Retinal pigment epithelial cell (primary cell): ENCODE measurements around the gene PI4K2A.

Experiments
- DNase-seq: peaks from one replicate; pipeline ENCODE4 v3.0.0-alpha.2; 2010; ENCODE audit warnings: low read depth
- H3K4me3 ChIP-seq: 2 replicates; pipeline ENCODE4 v1.5.1; 2011; ENCODE audit warnings: mild to moderate bottlenecking, low read length, control low read depth, moderate library complexity
- CTCF ChIP-seq: conservative IDR thresholded peaks from 2 replicates; pipeline ENCODE4 v1.5.1; 2011; ENCODE audit warnings: low read depth, low read length, control low read depth, inconsistent platforms

PI4K2A gene

GRCh38 chr10:97715259-97715874, 74.9 kb downstream of the PI4K2A start:
- H3K4me3 ChIP-seq: peak overlapping the region; percentile 64
- DNase-seq: no peak
- no peak for TF ChIP-seq CTCF

GRCh38 chr10:97717627-97718026, 77.2 kb downstream of the PI4K2A start:
- no peak for DNase-seq
- no peak overlapping the region for H3K4me3 ChIP-seq
- TF ChIP-seq CTCF: no peak

GRCh38 chr10:97718178-97718577, 77.7 kb downstream of the PI4K2A start:
- DNase-seq: no peak
- H3K4me3 ChIP-seq: no peak overlapping the region
- TF ChIP-seq CTCF: no peak

GRCh38 chr10:97718659-97719142, 78.2 kb downstream of the PI4K2A start:
- no peak for TF ChIP-seq CTCF
- H3K4me3 ChIP-seq: no peak overlapping the region
- DNase-seq: no peak

- no peak for TF ChIP-seq CTCF
- DNase-seq: no peak
- H3K4me3 ChIP-seq: no peak overlapping the region
Observed at GRCh38 chr10:97719602-97720001, 79.1 kb downstream of the PI4K2A start.

GRCh38 chr10:97721871-97722780, 81.7 kb downstream of the PI4K2A start:
- no peak for DNase-seq
- no peak overlapping the region for H3K4me3 ChIP-seq
- no peak for TF ChIP-seq CTCF
